Fibroblast of lung (primary cell): ENCODE measurements around the gene TCP11. TPM values are rescaled to one million over a fixed set of nuclear protein-coding genes. Genes with fewer than 3 reads are reported as not detected.

Experiments used
- DNase-seq, 2 donors: peaks; one replicate each; pipeline versions ENCODE4 v3.0.0 to v3.0.0-alpha.2; 2010; ENCODE audit warnings: low read depth in 2 of 2
- H2AFZ ChIP-seq: 2 replicates; pipeline ENCODE4 v1.5.1; 2012; ENCODE audit warnings: low read length, control low read depth, inconsistent platforms
- H3K27ac ChIP-seq: 2 replicates; pipeline ENCODE4 v1.5.1; 2011; ENCODE audit warnings: low read length, control low read depth; ENCODE audit not compliant: insufficient read depth
- H3K27me3 ChIP-seq: 2 replicates; pipeline ENCODE4 v1.5.1; 2011; ENCODE audit warnings: mild to moderate bottlenecking, low read length; ENCODE audit not compliant: control insufficient read depth, insufficient read depth
- H3K36me3 ChIP-seq: 2 replicates; pipeline ENCODE4 v1.5.1; 2011; ENCODE audit warnings: low read length; ENCODE audit not compliant: control insufficient read depth, insufficient read depth
- H3K4me1 ChIP-seq: 2 replicates; pipeline ENCODE4 v1.5.1; 2011; ENCODE audit warnings: low read length; ENCODE audit not compliant: control insufficient read depth, insufficient read depth; ENCODE audit errors: extremely low read depth
- H3K4me2 ChIP-seq: 2 replicates; pipeline ENCODE4 v1.5.1; 2011; ENCODE audit warnings: low read length, control low read depth; ENCODE audit not compliant: insufficient read depth; ENCODE audit errors: extremely low read depth
- H3K4me3 ChIP-seq, 4 experiments: fragments of 200-600 bp in 1 of 4; sonication (generic) in 1 of 4; replicated peaks in 1 of 4; 2 replicates each; pipeline ENCODE4 v1.5.1; 2011 to 2016; ENCODE audit warnings: low read length in 4 of 4, low read depth in 3 of 4, mild to moderate bottlenecking in 3 of 4, control low read depth in 2 of 4, inconsistent platforms in 1 of 4, mixed read lengths in 1 of 4; ENCODE audit not compliant: insufficient read depth in 1 of 4; ENCODE audit errors: control extremely low read depth in 1 of 4
- H3K79me2 ChIP-seq: 2 replicates; pipeline ENCODE4 v1.5.1; 2012; ENCODE audit warnings: mild to moderate bottlenecking, low read length, inconsistent platforms; ENCODE audit not compliant: control insufficient read depth, insufficient read depth
- H3K9ac ChIP-seq: 2 replicates; pipeline ENCODE4 v1.5.1; 2011; ENCODE audit warnings: mild to moderate bottlenecking, low read length, control low read depth; ENCODE audit not compliant: insufficient read depth
- H3K9me3 ChIP-seq: 2 replicates; pipeline ENCODE4 v1.5.1; 2012; ENCODE audit warnings: low read depth, low read length; ENCODE audit not compliant: control insufficient read depth, insufficient read depth
- H4K20me1 ChIP-seq: 2 replicates; pipeline ENCODE4 v1.5.1; 2011; ENCODE audit warnings: low read length; ENCODE audit not compliant: control insufficient read depth, insufficient read depth; ENCODE audit errors: extremely low read depth
- EZH2 ChIP-seq: IDR thresholded peaks from 2 replicates; pipeline ENCODE4 v1.5.1; 2012; ENCODE audit warnings: low read length, control low read depth, mild to moderate bottlenecking; ENCODE audit errors: missing control alignments
- polyA plus RNA-seq, 2 donors: library from polyadenylated mRNA; depleted of rRNA in 1 of 2; stranded (reverse) in 1 of 2; unstranded in 1 of 2; fragments of >200 nt; gene quantifications; 2 replicates each; pipeline ENCODE4 v1.2.1, GENCODE V29; 2011 to 2012; ENCODE audit warnings: missing spikeins in 1 of 2
- total RNA-seq: library from RNA; depleted of rRNA; stranded (reverse); fragments of >200 nt; gene quantifications from 2 replicates; pipeline ENCODE4 v1.2.1, GENCODE V29; 2014
- TF ChIP-seq, protein P1 (sequence below), 2 donors: IDR thresholded peaks in 1 of 2; conservative IDR thresholded peaks in 1 of 2; 1 replicate in 1 of 2; 2 replicates in 1 of 2; pipeline ENCODE4 v1.5.1; 2011 to 2012; ENCODE audit warnings: low read length in 2 of 2, control low read depth in 1 of 2, inconsistent platforms in 1 of 2, low read depth in 1 of 2, mild to moderate bottlenecking in 1 of 2

The TCP11 gene
- total and polyA plus RNA-seq, 2 donors (not counting 1 experiment from before 2014, with no cell fraction given): 0.17 to 0.24 TPM

DNA sequence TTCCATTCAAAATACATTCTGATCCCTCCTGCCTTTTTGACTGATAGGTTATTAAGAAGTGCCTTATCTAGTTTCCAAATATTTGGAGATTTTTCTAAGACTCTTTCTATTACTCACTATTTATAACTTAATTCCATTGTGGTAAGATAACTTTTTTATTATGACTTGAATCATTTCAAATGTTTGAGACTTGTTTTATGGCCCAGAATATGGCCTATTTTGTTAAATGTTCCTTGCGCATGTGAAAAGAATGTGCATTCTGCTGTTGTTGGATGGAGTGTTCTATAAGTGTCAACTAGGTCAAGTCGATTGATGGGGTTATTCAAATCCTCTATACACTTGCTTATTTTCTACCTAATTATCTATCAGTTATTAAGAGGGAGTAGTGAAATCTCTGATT is 13.1 kb upstream of the TCP11 start:
- Histone ChIP-seq H3K4me2 (no peak overlapping the region), H2AFZ (no peak overlapping the region), H4K20me1 (no peaks in the 10 kb centered on the region), H3K4me3 (no peak overlapping the region), H3K4me1 (no peaks in the 10 kb centered on the region), H3K27ac (no peak overlapping the region), H3K79me2 (no peaks in the 10 kb centered on the region), H3K36me3 (no peaks in the 10 kb centered on the region), H3K27me3 (no peaks in the 10 kb centered on the region), H3K9me3 (no peaks in the 10 kb centered on the region), H3K9ac (no peak overlapping the region)
- TF ChIP-seq, protein P1, sequence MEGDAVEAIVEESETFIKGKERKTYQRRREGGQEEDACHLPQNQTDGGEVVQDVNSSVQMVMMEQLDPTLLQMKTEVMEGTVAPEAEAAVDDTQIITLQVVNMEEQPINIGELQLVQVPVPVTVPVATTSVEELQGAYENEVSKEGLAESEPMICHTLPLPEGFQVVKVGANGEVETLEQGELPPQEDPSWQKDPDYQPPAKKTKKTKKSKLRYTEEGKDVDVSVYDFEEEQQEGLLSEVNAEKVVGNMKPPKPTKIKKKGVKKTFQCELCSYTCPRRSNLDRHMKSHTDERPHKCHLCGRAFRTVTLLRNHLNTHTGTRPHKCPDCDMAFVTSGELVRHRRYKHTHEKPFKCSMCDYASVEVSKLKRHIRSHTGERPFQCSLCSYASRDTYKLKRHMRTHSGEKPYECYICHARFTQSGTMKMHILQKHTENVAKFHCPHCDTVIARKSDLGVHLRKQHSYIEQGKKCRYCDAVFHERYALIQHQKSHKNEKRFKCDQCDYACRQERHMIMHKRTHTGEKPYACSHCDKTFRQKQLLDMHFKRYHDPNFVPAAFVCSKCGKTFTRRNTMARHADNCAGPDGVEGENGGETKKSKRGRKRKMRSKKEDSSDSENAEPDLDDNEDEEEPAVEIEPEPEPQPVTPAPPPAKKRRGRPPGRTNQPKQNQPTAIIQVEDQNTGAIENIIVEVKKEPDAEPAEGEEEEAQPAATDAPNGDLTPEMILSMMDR (conservative IDR thresholded peaks at IDR 0.05 in 1 of 2, IDR thresholded peaks at IDR 0.05 in 1 of 2; ENCODE audit: low read depth in 1 of 2, low read length in 2 of 2): no peak
- no peak for TF ChIP-seq EZH2
- DNase-seq: peak in 1 of 2 donors; percentile 58

DNA sequence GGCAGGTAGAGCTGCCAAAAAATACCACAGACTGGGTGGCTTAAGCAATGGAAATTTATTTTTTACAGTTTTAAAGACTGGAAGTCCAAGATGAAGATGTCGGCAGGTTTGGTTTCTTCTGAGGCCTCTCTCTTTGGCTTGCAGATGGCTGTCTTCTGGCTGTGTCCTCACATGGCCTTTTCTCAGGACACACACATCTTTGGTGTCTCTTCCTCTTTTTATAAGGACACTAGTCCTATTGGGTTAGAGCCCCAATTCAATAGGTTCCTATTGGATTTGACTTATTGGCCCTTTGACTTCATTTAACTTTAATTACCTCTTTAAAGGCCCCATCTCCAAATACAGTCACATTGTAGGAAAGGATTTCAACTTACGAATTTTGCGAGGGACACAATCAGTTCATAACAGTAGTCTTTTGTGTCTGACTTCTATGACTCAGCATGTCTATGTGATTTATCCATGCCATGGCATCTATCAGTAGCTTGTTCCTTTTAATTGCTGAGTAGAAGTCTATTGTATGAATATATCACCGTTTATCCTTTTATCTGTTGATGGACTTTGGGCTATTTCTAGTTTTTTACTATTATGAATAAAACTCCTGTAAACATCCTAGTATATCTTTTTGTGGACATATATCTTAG is 11.0 kb upstream of the TCP11 start:
- DNase-seq: peak in 1 of 2 donors; percentile 54
- no peaks in the 10 kb centered on the region for H3K9me3 ChIP-seq
- no peak for TF ChIP-seq EZH2
- TF ChIP-seq, protein P1 (conservative IDR thresholded peaks at IDR 0.05 in 1 of 2, IDR thresholded peaks at IDR 0.05 in 1 of 2; ENCODE audit: low read depth in 1 of 2, low read length in 2 of 2): no peak
- H3K36me3 ChIP-seq: no peaks in the 10 kb centered on the region
- H3K9ac ChIP-seq: no peak overlapping the region
- H4K20me1 ChIP-seq: no peaks in the 10 kb centered on the region
- H3K4me3 ChIP-seq: no peak overlapping the region
- no peak overlapping the region for H2AFZ ChIP-seq
- H3K27me3 ChIP-seq: no peaks in the 10 kb centered on the region
- no peaks in the 10 kb centered on the region for H3K79me2 ChIP-seq
- no peak overlapping the region for H3K4me2 ChIP-seq
- H3K27ac ChIP-seq: no peak overlapping the region
- peaks cover 8% of the 10 kb centered on the region for H3K4me1 ChIP-seq

DNA sequence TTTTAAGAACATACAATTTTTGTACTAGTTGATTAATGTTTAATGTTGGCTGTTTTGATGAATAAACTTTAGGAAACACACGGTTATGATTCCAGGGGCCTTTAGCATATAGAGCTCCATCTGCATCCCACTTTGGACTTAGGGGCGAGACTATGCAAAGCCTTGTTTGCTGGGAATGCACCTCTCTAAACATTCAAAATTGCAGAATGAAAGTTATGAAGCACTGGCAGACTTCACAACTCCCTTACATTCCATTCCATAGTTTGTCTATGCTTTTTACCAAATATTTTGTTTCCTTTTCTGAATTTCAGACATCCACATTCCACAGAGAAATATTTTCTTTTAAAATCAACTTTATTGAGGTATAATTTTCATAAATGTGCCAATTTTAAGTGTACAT is 10.3 kb upstream of the TCP11 start:
- H4K20me1 ChIP-seq: no peaks in the 10 kb centered on the region
- H3K4me1 ChIP-seq: peaks cover 8% of the 10 kb centered on the region
- H2AFZ ChIP-seq: no peak overlapping the region
- no peak overlapping the region for H3K4me2 ChIP-seq
- H3K9me3 ChIP-seq: no peaks in the 10 kb centered on the region
- no peaks in the 10 kb centered on the region for H3K36me3 ChIP-seq
- H3K79me2 ChIP-seq: no peaks in the 10 kb centered on the region
- H3K27ac ChIP-seq: no peak overlapping the region
- TF ChIP-seq EZH2: no peak
- TF ChIP-seq, protein P1 (conservative IDR thresholded peaks at IDR 0.05 in 1 of 2, IDR thresholded peaks at IDR 0.05 in 1 of 2; ENCODE audit: low read depth in 1 of 2, low read length in 2 of 2): no peak
- H3K27me3 ChIP-seq: no peaks in the 10 kb centered on the region
- no peak for DNase-seq
- no peak overlapping the region for H3K9ac ChIP-seq
- no peak overlapping the region for H3K4me3 ChIP-seq
